GM19467 (cell line): Measurements from ENCODE around the gene AUH.

Experiments
- ATAC-seq: cut with Tn5 transposase; IDR thresholded peaks from one replicate; pipeline ENCODE4 v1.9.1; 2021; ENCODE audit warnings: mild to moderate bottlenecking, moderate library complexity; ENCODE audit not compliant: unreplicated experiment

The AUH gene

DNA sequence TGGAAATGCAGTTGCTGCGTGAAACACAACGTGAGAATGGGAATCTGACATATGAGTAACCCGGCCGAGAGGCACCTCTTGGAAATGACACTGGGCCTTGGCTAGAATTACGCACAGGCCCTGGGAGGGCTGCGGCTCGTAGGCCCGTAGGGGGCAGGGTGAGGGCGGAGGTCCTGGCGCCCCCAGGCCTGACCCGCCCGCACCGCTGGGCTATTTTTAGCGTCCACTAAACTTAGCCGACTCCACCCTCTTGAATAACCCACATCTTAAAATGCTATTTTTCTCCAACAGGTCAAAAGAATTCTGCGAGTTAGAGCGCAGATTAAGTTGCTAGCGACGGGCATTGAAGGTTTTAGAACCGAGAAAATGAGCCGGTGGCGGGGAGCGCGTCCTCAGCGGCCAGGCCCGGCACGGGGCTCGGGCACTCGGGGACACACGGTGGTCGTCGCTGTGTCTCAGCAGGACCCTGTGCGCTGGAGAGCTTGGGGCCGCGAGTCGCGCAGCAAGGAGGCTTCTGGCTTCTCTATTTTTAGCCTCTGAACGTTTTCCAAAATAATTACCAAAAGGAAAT, 168.5 kb downstream of the AUH start:
- ATAC-seq: no peak

GRCh38 chr9:91192381-91193086, 169.2 kb downstream of the AUH start:
- no peak for ATAC-seq

GRCh38 chr9:91191411-91192380, 170.0 kb downstream of the AUH start:
- peak; percentile 39 for ATAC-seq

- no peak for ATAC-seq
These were observed 171.7 kb downstream of the AUH start for GRCh38 chr9:91190062-91190461.

DNA sequence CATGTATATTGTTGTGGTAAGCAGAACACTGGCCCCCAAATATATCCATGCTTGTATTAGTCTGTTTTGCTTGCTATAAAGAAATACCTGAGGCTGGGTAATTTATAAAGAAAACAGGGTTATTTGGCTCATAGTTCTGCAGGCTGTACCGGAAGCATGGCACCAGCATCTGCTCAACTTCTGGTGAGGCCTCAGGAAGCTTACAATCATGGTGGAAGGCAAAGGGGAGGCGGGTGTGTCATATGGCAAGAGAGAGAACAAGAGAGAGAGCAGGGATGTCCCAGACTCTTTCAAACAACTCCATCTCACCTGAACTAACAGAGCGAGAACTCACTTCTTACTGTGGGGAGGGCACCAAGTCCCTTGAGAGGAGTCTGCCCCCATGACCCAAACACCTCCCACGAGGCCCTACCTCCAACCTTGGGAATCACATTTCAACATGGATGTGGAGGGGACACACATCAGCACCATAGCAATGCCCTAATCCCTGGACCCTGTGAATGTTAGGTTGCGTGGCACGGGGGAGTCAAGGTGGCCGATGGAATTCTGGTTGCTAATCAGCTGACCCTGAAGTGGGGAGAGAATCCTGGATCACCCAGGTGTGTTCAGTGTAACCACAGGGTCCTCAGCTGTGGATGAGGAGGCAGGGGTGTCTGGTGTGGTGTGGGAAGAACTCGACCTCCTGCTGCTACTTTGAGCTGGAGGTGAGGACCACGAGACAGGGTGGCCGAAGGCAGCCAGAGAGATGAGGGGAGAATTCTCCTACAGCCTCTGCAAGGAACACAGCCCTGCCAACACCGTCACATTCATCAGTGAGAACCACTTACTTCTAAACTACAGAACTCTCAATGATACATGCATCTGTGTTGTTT, 172.8 kb downstream of the AUH start:
- no peak for ATAC-seq

GRCh38 chr9:91187965-91188344, 173.8 kb downstream of the AUH start:
- ATAC-seq: no peak

- ATAC-seq: no peak
These were observed 174.3 kb downstream of the AUH start for GRCh38 chr9:91187311-91187964.

GRCh38 chr9:91186632-91187108, 175.0 kb downstream of the AUH start:
- ATAC-seq: no peak

DNA sequence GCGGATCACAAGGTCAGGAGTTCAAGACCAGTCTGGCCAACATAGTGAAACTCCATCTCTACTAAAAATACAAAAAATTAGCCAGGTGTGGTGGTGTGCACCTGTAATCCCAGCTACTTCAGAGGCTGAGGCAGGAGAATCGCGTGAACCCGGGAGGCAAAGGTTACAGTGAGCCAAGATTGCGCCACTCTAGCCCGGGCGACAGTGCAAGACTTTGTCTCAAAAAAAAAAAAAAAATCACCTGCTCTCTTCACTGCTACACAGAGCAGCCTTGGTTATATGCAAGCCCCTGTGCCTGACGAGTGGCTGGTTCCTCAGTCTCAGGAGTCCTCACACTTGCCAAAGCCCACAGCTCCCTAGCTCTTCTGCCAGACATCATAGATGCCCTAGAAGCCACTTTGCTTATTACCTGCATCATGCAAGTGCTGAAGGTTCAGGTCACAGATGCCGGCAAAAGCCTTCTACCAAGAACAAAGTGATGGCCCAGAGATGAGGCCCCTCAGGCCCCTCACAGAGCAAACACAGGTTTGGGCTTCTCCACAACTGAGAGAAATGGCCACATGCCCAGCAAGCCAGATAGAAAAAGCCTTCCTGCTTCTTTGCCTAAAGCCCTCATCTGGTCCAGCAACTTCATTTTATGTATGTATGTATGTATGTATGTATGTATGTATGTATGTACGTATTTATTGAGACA, 176.4 kb downstream of the AUH start:
- ATAC-seq: no peak

DNA sequence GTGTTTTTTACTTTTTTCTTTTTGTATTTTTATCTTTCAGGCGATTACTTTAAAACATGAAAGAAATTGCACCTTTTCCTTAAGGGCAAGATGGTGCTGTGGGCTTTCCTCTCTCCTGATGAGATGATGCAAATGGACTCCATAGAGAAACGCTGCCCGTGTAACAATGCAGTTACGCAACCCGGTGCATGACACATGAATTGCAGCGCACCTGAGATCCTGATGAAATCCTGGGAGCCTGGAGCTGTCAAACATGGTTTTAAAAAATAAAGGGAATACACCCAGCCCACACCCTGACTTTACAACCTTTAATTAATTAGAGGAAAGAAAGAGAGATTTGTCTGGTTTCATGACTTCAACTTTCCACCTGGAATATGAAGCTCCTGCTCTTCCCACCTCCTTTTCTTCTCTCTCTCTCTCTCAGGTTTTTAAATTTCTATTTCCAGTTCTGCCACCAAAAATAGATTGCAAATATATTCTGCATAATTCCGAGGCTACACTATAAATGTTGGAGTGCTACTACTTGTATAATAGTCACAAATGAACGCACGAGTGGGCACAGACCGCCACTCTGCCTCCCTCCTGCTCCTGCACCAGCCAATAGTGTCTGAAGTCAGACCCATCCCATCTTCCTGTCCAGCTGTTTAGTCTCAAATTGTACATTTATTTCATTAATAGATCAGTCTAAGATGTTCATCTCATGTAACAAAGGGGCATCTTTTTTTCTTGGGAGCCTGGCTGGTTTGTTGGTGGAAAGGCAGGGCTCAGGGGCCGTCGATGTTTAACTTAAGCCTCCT, 179.1 kb downstream of the AUH start:
- ATAC-seq: no peak

DNA sequence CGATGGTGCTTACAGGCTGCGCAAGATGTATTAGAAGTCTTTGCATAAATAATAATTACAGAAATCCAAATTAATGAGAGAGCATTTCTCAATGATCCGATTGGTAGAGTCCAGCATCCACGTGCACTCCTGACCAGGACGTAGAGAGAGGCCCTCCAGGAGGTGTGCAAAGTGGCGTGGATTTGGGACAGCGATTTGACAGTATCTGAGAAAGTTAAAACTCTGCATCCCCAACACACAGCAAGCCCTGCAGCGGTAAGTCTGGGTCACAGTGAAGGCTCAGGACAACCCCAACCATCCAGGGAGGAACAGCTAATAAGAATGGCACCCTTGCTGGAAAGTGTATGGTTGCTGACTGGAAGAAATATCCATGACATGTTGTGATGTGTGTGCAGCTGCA, 180.2 kb downstream of the AUH start:
- ATAC-seq: no peak

- no peak for ATAC-seq
These were observed 180.8 kb downstream of the AUH start for GRCh38 chr9:91180930-91181268.

DNA sequence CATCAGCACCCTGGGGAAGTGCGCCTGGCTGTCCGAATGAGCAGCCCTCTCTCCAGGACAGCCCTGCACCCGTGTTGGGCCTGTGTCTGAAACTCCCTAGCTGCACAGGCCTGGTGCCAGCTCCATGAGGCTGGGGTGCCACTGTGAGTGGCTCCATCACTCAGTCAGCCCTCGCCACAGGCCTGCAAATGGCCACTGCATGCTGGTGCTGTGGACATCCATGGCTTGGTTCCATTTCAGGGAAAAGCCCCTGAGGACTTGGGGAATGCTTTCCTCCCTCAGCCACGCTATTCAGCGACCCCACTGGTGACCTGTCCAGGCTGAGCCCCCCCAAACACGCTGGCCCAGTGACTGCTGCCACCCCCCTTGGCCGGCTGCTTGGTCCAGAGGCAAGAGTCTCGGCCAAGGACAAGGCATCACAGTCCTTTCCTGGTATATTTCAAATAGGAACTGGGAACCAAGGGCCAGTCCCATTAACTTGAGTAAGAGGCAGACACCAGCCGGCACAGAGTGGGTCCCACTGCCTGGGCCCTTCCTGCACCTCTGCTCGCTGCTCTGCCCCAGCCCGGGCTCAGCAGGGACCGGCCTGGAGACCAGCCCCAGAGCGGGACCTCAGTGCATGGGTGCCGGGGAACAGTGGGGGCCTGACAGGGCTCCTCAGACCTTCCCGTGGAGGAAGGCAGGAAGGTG, 181.3 kb downstream of the AUH start:
- no peak for ATAC-seq

GRCh38 chr9:91179237-91180138, 182.2 kb downstream of the AUH start:
- no peak for ATAC-seq

DNA sequence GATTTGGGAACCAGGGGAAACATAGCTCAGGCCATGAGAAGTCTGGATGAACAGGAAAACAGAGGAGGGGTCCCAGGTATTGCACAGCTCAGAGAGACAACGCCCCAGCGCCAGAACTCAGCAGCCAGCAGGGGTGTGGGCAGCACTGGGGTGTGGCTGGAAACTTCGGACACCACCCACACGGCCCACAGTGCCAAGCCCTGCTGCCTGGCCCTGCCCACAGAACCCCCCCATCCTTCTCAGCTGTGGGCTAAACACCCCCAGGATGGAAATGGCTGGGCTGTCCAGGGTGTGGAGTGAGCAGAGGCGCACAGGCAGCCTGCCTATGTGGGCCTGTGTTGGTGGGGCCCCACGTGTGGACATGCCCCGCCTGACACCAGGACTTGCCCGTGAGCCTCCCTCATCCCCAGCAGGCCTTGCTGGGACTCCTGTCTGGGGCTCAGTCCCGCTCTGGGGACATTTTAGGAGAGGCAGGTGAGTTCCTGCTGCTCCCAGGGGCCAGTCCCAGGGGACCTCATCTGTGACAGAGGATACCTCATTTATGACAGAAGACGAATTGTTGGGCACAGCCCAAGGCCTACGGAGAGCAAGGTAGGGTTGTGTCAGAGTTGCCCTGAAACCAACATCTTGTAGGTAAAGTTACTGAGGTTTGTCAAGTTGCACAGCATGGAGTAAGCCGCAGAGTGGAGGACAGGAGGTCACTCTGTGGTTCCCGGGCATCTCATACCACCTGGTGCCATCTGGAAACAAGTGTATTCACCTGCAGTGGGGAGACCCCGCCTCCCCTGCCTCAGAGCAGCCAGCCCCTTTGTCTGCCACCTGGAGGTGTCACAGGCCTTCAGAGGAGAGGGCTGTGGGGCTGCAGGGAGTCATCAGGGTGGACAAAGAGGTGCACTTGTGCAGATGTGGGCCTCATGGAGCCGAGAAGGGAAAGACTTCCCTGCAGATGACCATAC, 183.2 kb downstream of the AUH start:
- ATAC-seq: no peak

DNA sequence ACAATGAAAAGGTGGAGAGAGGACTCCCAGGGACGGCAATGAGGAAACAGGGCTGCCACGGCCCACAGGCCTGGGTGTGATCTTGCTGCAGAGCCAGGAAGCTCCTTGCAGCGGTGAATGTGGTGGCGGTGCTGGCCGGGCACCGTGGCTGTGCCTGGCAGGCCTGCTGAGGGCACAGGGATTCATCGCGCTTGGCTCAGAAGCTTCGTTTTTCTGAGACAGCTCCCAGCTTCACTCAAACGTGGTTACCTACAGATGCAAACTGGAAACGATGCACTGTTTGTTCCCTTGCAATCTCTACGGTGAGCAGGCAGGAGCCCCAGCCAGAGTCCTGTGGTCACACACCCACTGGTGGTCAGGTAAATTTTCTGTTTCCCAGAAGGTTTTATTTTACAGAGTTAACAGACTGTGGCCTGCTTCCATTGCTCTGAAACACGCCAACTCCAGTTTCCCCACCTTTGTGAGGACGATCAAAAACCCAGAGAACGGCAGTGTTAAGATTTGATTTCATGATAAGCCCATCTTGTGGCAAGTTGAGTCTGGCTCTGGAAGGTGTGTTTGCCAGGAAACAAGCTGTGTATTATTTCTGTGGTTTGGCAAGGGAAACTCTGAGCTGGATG, 183.9 kb downstream of the AUH start:
- ATAC-seq: no peak
